ENCODE data around the gene NPVF.

- TF ChIP-seq CTCF (IDR thresholded peaks at IDR 0.05; ENCODE audit: low read depth, low read length) (no peak), POLR2A (IDR thresholded peaks at IDR 0.05; ENCODE audit: extremely low read depth, insufficient read length) (no peak), MAX (IDR thresholded peaks at IDR 0.05; ENCODE audit: low read depth, low read length) (no peak), MYC (IDR thresholded peaks at IDR 0.05; ENCODE audit: low read depth, low read length) (no peak)
Measured at GRCh38 chr7:25249772-25250171, 21.5 kb upstream of the NPVF start.

Measured in NB4 (cell line).